Activated CD4-positive, alpha-beta memory T cell treated with anti-CD3 and anti-CD28 coated beads, Interleukin-2, amount 10 ng/mL, durations not matched to agents 7 days and 5 days (primary cell): ENCODE data around the gene ADGRL3. TPM values are rescaled to one million over a fixed set of nuclear protein-coding genes. Genes with fewer than 3 reads are reported as not detected.

Experiments
- CTCF ChIA-PET: fragments of 350-600 bp; sonication (Branson Sonifier 250); formaldehyde crosslinking; loops from one replicate; lab custom pipeline; 2021; ENCODE audit warnings: antibody characterized with exemption, inconsistent platforms; lab: Charles Lee
- POLR2A ChIA-PET: fragments of 350-600 bp; sonication (Branson Sonifier 250); formaldehyde crosslinking; loops from one replicate; lab custom pipeline; 2021; ENCODE audit warnings: antibody characterized with exemption; lab: Charles Lee
- DNase-seq: peaks from one replicate; pipeline ENCODE4 v3.0.0-alpha.2; 2020
- H3K27ac Mint-ChIP-seq: one replicate; pipeline ENCODE4 v1.8.0; 2021; ENCODE audit warnings: mild to moderate bottlenecking, mixed read lengths
- H3K27me3 Mint-ChIP-seq: one replicate; pipeline ENCODE4 v1.8.0; 2021; ENCODE audit warnings: mixed read lengths
- H3K36me3 Mint-ChIP-seq: one replicate; pipeline ENCODE4 v1.8.0; 2021; ENCODE audit warnings: low read depth, mixed read lengths
- H3K4me1 Mint-ChIP-seq: one replicate; pipeline ENCODE4 v1.8.0; 2021; ENCODE audit warnings: mixed read lengths
- H3K4me3 Mint-ChIP-seq: one replicate; pipeline ENCODE4 v1.8.0; 2021; ENCODE audit warnings: mild to moderate bottlenecking, mixed read lengths
- H3K9me3 Mint-ChIP-seq: one replicate; pipeline ENCODE4 v1.8.0; 2021; ENCODE audit warnings: mixed read lengths
- total RNA-seq, 2 experiments: library from RNA; stranded (reverse); gene quantifications; one replicate each; pipeline ENCODE4 v1.2.3, GENCODE V29; 2021

The ADGRL3 gene
- total RNA-seq, 2 experiments from 2014 or later, result not detected

GRCh38 chr4:61915501-61915900 is 715.4 kb downstream of the ADGRL3 start:
- CTCF ChIA-PET, result no interaction called here
- H3K9me3 Mint-ChIP-seq, result no peaks in the 10 kb centered on the region
- DNase-seq, result no peak
- POLR2A ChIA-PET, result no interaction called here
- no peaks in the 10 kb centered on the region for H3K4me1 Mint-ChIP-seq
- no peak overlapping the region for H3K4me3 Mint-ChIP-seq
- H3K27ac Mint-ChIP-seq, result no peak overlapping the region
- no peaks in the 10 kb centered on the region for H3K36me3 Mint-ChIP-seq
- no peaks in the 10 kb centered on the region for H3K27me3 Mint-ChIP-seq

GRCh38 chr4:61918507-61918906 is 718.4 kb downstream of the ADGRL3 start:
- ChIA-PET CTCF (no interaction called here), POLR2A (no interaction called here)
- no peak for DNase-seq
- Mint-ChIP-seq H3K27ac (no peak overlapping the region), H3K9me3 (no peaks in the 10 kb centered on the region), H3K4me3 (no peak overlapping the region), H3K36me3 (no peaks in the 10 kb centered on the region), H3K4me1 (no peaks in the 10 kb centered on the region), H3K27me3 (no peaks in the 10 kb centered on the region)

- Mint-ChIP-seq H3K36me3 (no peaks in the 10 kb centered on the region), H3K27ac (no peak overlapping the region), H3K4me1 (no peaks in the 10 kb centered on the region), H3K4me3 (no peak overlapping the region), H3K9me3 (no peaks in the 10 kb centered on the region), H3K27me3 (no peaks in the 10 kb centered on the region)
- CTCF ChIA-PET, result no interaction called here
- no peak for DNase-seq
- POLR2A ChIA-PET, result no interaction called here
Measured at GRCh38 chr4:61918987-61919386, 718.9 kb downstream of the ADGRL3 start.

GRCh38 chr4:61919561-61919960 is 719.4 kb downstream of the ADGRL3 start:
- Mint-ChIP-seq H3K4me1 (no peaks in the 10 kb centered on the region), H3K27me3 (no peaks in the 10 kb centered on the region), H3K36me3 (no peaks in the 10 kb centered on the region), H3K27ac (no peak overlapping the region), H3K4me3 (no peak overlapping the region), H3K9me3 (no peaks in the 10 kb centered on the region)
- CTCF ChIA-PET, result no interaction called here
- POLR2A ChIA-PET, result no interaction called here
- DNase-seq, result no peak

- DNase-seq, result no peak
- Mint-ChIP-seq H3K4me1 (no peaks in the 10 kb centered on the region), H3K27ac (no peak overlapping the region), H3K4me3 (no peak overlapping the region), H3K9me3 (peaks cover 7% of the 10 kb centered on the region), H3K36me3 (no peaks in the 10 kb centered on the region), H3K27me3 (no peaks in the 10 kb centered on the region)
- POLR2A ChIA-PET, result no interaction called here
- CTCF ChIA-PET, result no interaction called here
Measured at GRCh38 chr4:61921920-61922319, 721.8 kb downstream of the ADGRL3 start.

GRCh38 chr4:61922766-61923165 is 722.6 kb downstream of the ADGRL3 start:
- Mint-ChIP-seq H3K9me3 (peaks cover 7% of the 10 kb centered on the region), H3K4me1 (no peaks in the 10 kb centered on the region), H3K36me3 (no peaks in the 10 kb centered on the region), H3K4me3 (no peak overlapping the region), H3K27me3 (no peaks in the 10 kb centered on the region), H3K27ac (no peak overlapping the region)
- CTCF ChIA-PET, result no interaction called here
- no peak for DNase-seq
- POLR2A ChIA-PET, result no interaction called here

GRCh38 chr4:61923179-61923578 is 723.1 kb downstream of the ADGRL3 start:
- Mint-ChIP-seq H3K4me1 (no peaks in the 10 kb centered on the region), H3K27ac (no peak overlapping the region), H3K9me3 (peaks cover 7% of the 10 kb centered on the region), H3K4me3 (no peak overlapping the region), H3K27me3 (no peaks in the 10 kb centered on the region), H3K36me3 (no peaks in the 10 kb centered on the region)
- DNase-seq, result no peak
- CTCF ChIA-PET, result no interaction called here
- POLR2A ChIA-PET, result no interaction called here

GRCh38 chr4:61924131-61924530 is 724.0 kb downstream of the ADGRL3 start:
- ChIA-PET POLR2A (no interaction called here), CTCF (no interaction called here)
- H3K27ac Mint-ChIP-seq, result no peak overlapping the region
- no peak for DNase-seq
- no peaks in the 10 kb centered on the region for H3K36me3 Mint-ChIP-seq
- H3K4me1 Mint-ChIP-seq, result no peaks in the 10 kb centered on the region
- H3K4me3 Mint-ChIP-seq, result no peak overlapping the region
- H3K9me3 Mint-ChIP-seq, result peaks cover 7% of the 10 kb centered on the region
- H3K27me3 Mint-ChIP-seq, result no peaks in the 10 kb centered on the region

- no peaks in the 10 kb centered on the region for H3K27me3 Mint-ChIP-seq
- no peak overlapping the region for H3K27ac Mint-ChIP-seq
- H3K36me3 Mint-ChIP-seq, result no peaks in the 10 kb centered on the region
- H3K9me3 Mint-ChIP-seq, result no peaks in the 10 kb centered on the region
- ChIA-PET CTCF (no interaction called here), POLR2A (no interaction called here)
- DNase-seq, result no peak
- H3K4me1 Mint-ChIP-seq, result no peaks in the 10 kb centered on the region
- H3K4me3 Mint-ChIP-seq, result no peak overlapping the region
Measured at GRCh38 chr4:61933527-61933926, 733.4 kb downstream of the ADGRL3 start.

GRCh38 chr4:61934198-61934597 is 734.1 kb downstream of the ADGRL3 start:
- ChIA-PET POLR2A (no interaction called here), CTCF (no interaction called here)
- H3K27me3 Mint-ChIP-seq, result no peaks in the 10 kb centered on the region
- no peak overlapping the region for H3K27ac Mint-ChIP-seq
- no peaks in the 10 kb centered on the region for H3K4me1 Mint-ChIP-seq
- H3K36me3 Mint-ChIP-seq, result no peaks in the 10 kb centered on the region
- H3K9me3 Mint-ChIP-seq, result no peaks in the 10 kb centered on the region
- no peak overlapping the region for H3K4me3 Mint-ChIP-seq
- no peak for DNase-seq

GRCh38 chr4:61938250-61938846 is 738.2 kb downstream of the ADGRL3 start:
- Mint-ChIP-seq H3K36me3 (no peaks in the 10 kb centered on the region), H3K4me3 (no peak overlapping the region), H3K9me3 (no peaks in the 10 kb centered on the region), H3K4me1 (no peaks in the 10 kb centered on the region), H3K27ac (no peak overlapping the region), H3K27me3 (no peaks in the 10 kb centered on the region)
- DNase-seq, result no peak
- ChIA-PET CTCF (no interaction called here), POLR2A (no interaction called here)

- H3K9me3 Mint-ChIP-seq, result peaks cover 14% of the 10 kb centered on the region
- no peak for DNase-seq
- ChIA-PET CTCF (no interaction called here), POLR2A (no interaction called here)
- no peaks in the 10 kb centered on the region for H3K27me3 Mint-ChIP-seq
- H3K36me3 Mint-ChIP-seq, result no peaks in the 10 kb centered on the region
- no peak overlapping the region for H3K4me3 Mint-ChIP-seq
- H3K4me1 Mint-ChIP-seq, result no peaks in the 10 kb centered on the region
- no peak overlapping the region for H3K27ac Mint-ChIP-seq
Measured at GRCh38 chr4:61950625-61951024, 750.5 kb downstream of the ADGRL3 start.

GRCh38 chr4:61953386-61953785 is 753.3 kb downstream of the ADGRL3 start:
- H3K4me1 Mint-ChIP-seq, result no peaks in the 10 kb centered on the region
- peaks cover 21% of the 10 kb centered on the region for H3K9me3 Mint-ChIP-seq
- DNase-seq, result no peak
- H3K27ac Mint-ChIP-seq, result no peak overlapping the region
- no peak overlapping the region for H3K4me3 Mint-ChIP-seq
- CTCF ChIA-PET, result no interaction called here
- no peaks in the 10 kb centered on the region for H3K36me3 Mint-ChIP-seq
- POLR2A ChIA-PET, result no interaction called here
- H3K27me3 Mint-ChIP-seq, result no peaks in the 10 kb centered on the region

GRCh38 chr4:61958591-61958990 is 758.5 kb downstream of the ADGRL3 start:
- CTCF ChIA-PET, result no interaction called here
- Mint-ChIP-seq H3K27ac (no peak overlapping the region), H3K4me1 (no peaks in the 10 kb centered on the region), H3K4me3 (no peak overlapping the region), H3K9me3 (peaks cover 25% of the 10 kb centered on the region), H3K36me3 (no peaks in the 10 kb centered on the region), H3K27me3 (no peaks in the 10 kb centered on the region)
- POLR2A ChIA-PET, result no interaction called here
- no peak for DNase-seq
